HepG2 (cell line): ENCODE data around the gene SSTR5. TPM values are rescaled to one million over a fixed set of nuclear protein-coding genes. Genes with fewer than 3 reads are reported as not detected.

Experiments used
- MAFF ChIP-seq: IDR thresholded peaks from 2 replicates; pipeline ENCODE4 v1.6.1; 2011; ENCODE audit warnings: low read depth, low read length, improper control_type of control experiment
- NCOR1 ChIP-seq: fragments of 200-600 bp; sonication (generic); IDR thresholded peaks from 2 replicates; pipeline ENCODE4 v1.7.0; 2017; ENCODE audit warnings: antibody characterized with exemption, low read length, borderline replicate concordance
- SKI ChIP-seq: fragments of 450-650 bp; IDR thresholded peaks from one replicate; pipeline ENCODE4 v1.6.1; 2018; ENCODE audit warnings: mild to moderate bottlenecking; ENCODE audit not compliant: partially characterized antibody
- ZBTB3 ChIP-seq: sonication (generic); formaldehyde crosslinking; IDR thresholded peaks from 2 replicates; pipeline ENCODE4 v1.4.0; 2020; ENCODE audit warnings: low read depth, mild to moderate bottlenecking, moderate library complexity, missing genetic modification reagents, borderline replicate concordance
- ZBTB43 ChIP-seq: sonication (generic); formaldehyde crosslinking; conservative IDR thresholded peaks from 2 replicates; pipeline ENCODE4 v1.4.0; 2020; ENCODE audit warnings: missing genetic modification reagents
- ZMAT3 ChIP-seq: sonication (generic); formaldehyde crosslinking; conservative IDR thresholded peaks from 2 replicates; pipeline ENCODE4 v1.7.0; 2021; ENCODE audit warnings: missing genetic modification reagents
- ZNF136 ChIP-seq: sonication (generic); formaldehyde crosslinking; IDR thresholded peaks from 2 replicates; pipeline ENCODE4 v1.8.1; 2022; ENCODE audit warnings: low read depth, mild to moderate bottlenecking, moderate library complexity, missing genetic modification reagents
- ZNF407 ChIP-seq: sonication (generic); formaldehyde crosslinking; IDR thresholded peaks from one replicate; pipeline ENCODE4 v1.5.1; 2020; ENCODE audit warnings: mild to moderate bottlenecking, missing genetic modification reagents; ENCODE audit errors: not compliant biosample characterization
- ZNF646 ChIP-seq: sonication (generic); formaldehyde crosslinking; IDR thresholded peaks from 2 replicates; pipeline ENCODE4 v1.9.0; 2021; ENCODE audit warnings: mild to moderate bottlenecking, missing genetic modification reagents
- ZNF691 ChIP-seq: sonication (generic); formaldehyde crosslinking; IDR thresholded peaks from 2 replicates; pipeline ENCODE4 v1.4.0; 2020; ENCODE audit warnings: missing genetic modification reagents, low read depth, mild to moderate bottlenecking, borderline replicate concordance
- polyA plus RNA-seq, 8 experiments: library from polyadenylated mRNA; depleted of rRNA in 3 of 8; stranded (reverse) in 7 of 8; unstranded in 1 of 8; fragments of >200 nt; fragmentation: Illumina TruSeq in 4 of 8; extraction: Trizol in 4 of 8; gene quantifications; 2 replicates each; pipeline versions ENCODE4 v1.2.1 to v1.2.3, GENCODE V29; 2011 to 2016; ENCODE audit warnings: low read depth in 4 of 8, missing spikeins in 1 of 8, mixed read lengths in 1 of 8; ENCODE audit not compliant: insufficient read depth in 1 of 8
- total RNA-seq, 5 experiments: library from RNA; depleted of rRNA; stranded (reverse); fragments of >200 nt; fragmentation: Illumina TruSeq; extraction: Trizol; gene quantifications; 2 replicates each; pipeline ENCODE4 v1.2.3, GENCODE V29; 2016; ENCODE audit warnings: low read depth in 1 of 5

The SSTR5 gene
- total and polyA plus RNA-seq, 2 of the 13 experiments (the other 11 are each of a cell fraction or from before 2014, with no cell fraction given): 0.20 to 0.49 TPM

GRCh38 chr16:1076801-1077576, 4.4 kb downstream of the SSTR5 start (continued):
- no peak for TF ChIP-seq ZNF407 (CRISPR knock-in tag)
- TF ChIP-seq MAFF: no peak
- peak; percentile 62 for TF ChIP-seq SKI
- no peak for TF ChIP-seq NCOR1
- TF ChIP-seq ZNF646: no peak
- TF ChIP-seq ZBTB43: no peak
- TF ChIP-seq ZNF691: peak; percentile 69; the same call in 1 of the 2 replicates
- no peak for TF ChIP-seq ZNF136 (CRISPR knock-in tag)
- TF ChIP-seq ZBTB3 (CRISPR knock-in tag): no peak; the same call in 1 of the 2 replicates
- no peak for TF ChIP-seq ZMAT3 (CRISPR knock-in tag)
